HCT116 (cell line): Measurements from ENCODE around the gene EXOSC5. TPM values are rescaled to one million over a fixed set of nuclear protein-coding genes. Genes with fewer than 3 reads are reported as not detected.
A peak's percentile ranks its signal among the peaks of the same experiment; 100 is the strongest.

ENCODE experiments used
- ATAC-seq: fragments of 200-7000 bp; cut with Tn5 transposase; 2 replicates; pipeline ENCODE4 v1.9.1; 2020; ENCODE audit warnings: mild to moderate bottlenecking, moderate library complexity
- BruUV-seq: library from RNA; stranded (reverse); fragments of 400-500 nt; replicated peaks from 2 replicates; lab custom pipeline; 2021; lab: Mats Ljungman, UMichigan
- CTCF ChIA-PET: fragments of 300-600 bp; sonication (Branson Sonifier 250); formaldehyde crosslinking; loops from one replicate; lab custom pipeline; 2021; ENCODE audit warnings: antibody characterized with exemption; lab: Charles Lee
- POLR2A ChIA-PET: fragments of 300-600, 350-600 bp; sonication (Branson Sonifier 250); formaldehyde crosslinking; loops from one replicate; lab custom pipeline; 2021; ENCODE audit warnings: antibody characterized with exemption; lab: Charles Lee
- RAD21 ChIA-PET, 2 experiments: fragments of 300-600 bp; sonication (Branson Sonifier 250); formaldehyde crosslinking; loops; one replicate each; lab custom pipeline; 2023; ENCODE audit warnings: low total read pairs in 2 of 2; ENCODE audit not compliant: uncharacterized antibody in 2 of 2, unreplicated experiment in 2 of 2, low non-redundant PET in 1 of 2; lab: Charles Lee
- DNase-seq: peaks from one replicate; pipeline ENCODE4 v3.0.0-alpha.2; 2010; ENCODE audit warnings: low read depth, low spot score
- H2AFZ ChIP-seq: fragments of 200-600 bp; shearing (Covaris generic), sonication (generic); 2 replicates; pipeline ENCODE4 v1.6.1; 2017; ENCODE audit warnings: low read depth, mixed run types, mixed read lengths, antibody characterized with exemption, low read length; ENCODE audit not compliant: poor library complexity, severe bottlenecking
- H3K27ac ChIP-seq: 2 replicates; pipeline ENCODE4 v1.5.1; 2012; ENCODE audit warnings: low read depth, low read length
- H3K27me3 ChIP-seq: fragments of 200-600 bp; sonication (generic); 2 replicates; pipeline ENCODE4 v1.6.1; 2016; ENCODE audit warnings: mixed run types, low read length, mixed read lengths; ENCODE audit not compliant: insufficient read depth
- H3K36me3 ChIP-seq, 2 experiments: fragments of 200-500 bp in 1 of 2; fragments of 200-600 bp in 1 of 2; sonication (Bioruptor generic) in 1 of 2; sonication (generic) in 1 of 2; 2 replicates each; pipeline versions ENCODE4 v1.5.1 to v1.6.1; 2014 to 2016; ENCODE audit warnings: low read length in 2 of 2, inconsistent platforms in 1 of 2, mixed read lengths in 1 of 2, mixed run types in 1 of 2; ENCODE audit not compliant: insufficient read depth in 2 of 2, control insufficient read depth in 1 of 2
- H3K4me1 ChIP-seq, 2 experiments: fragments of 200-600 bp in 1 of 2; sonication (generic) in 1 of 2; 2 replicates each; pipeline versions ENCODE4 v1.5.1 to v1.6.1; 2012 to 2017; ENCODE audit warnings: low read length in 2 of 2, inconsistent platforms in 1 of 2, mild to moderate bottlenecking in 1 of 2, mixed read lengths in 1 of 2, mixed run types in 1 of 2, moderate library complexity in 1 of 2; ENCODE audit not compliant: insufficient read depth in 2 of 2, control insufficient read depth in 1 of 2
- H3K4me2 ChIP-seq: fragments of 200-600 bp; sonication (generic); 2 replicates; pipeline ENCODE4 v1.6.1; 2017; ENCODE audit warnings: mixed run types, low read length, mixed read lengths
- H3K4me3 ChIP-seq, 2 experiments: fragments of 200-600 bp in 1 of 2; sonication (generic) in 1 of 2; replicated peaks in 1 of 2; 2 replicates each; pipeline ENCODE4 v1.5.1; 2011 to 2016; ENCODE audit warnings: low read length in 2 of 2, control low read depth in 1 of 2, low read depth in 1 of 2, mild to moderate bottlenecking in 1 of 2, mixed read lengths in 1 of 2, mixed run types in 1 of 2
- H3K79me2 ChIP-seq: fragments of 200-600 bp; sonication (generic); 2 replicates; pipeline ENCODE4 v1.6.1; 2017; ENCODE audit warnings: mild to moderate bottlenecking, mixed run types, low read length, moderate library complexity, mixed read lengths; ENCODE audit not compliant: insufficient read depth
- H3K9ac ChIP-seq: fragments of 200-600 bp; sonication (generic); 2 replicates; pipeline ENCODE4 v1.6.1; 2016; ENCODE audit warnings: low read length, mixed read lengths
- H3K9me2 ChIP-seq: fragments of 200-600 bp; sonication (generic), shearing (Covaris generic); 2 replicates; pipeline ENCODE4 v1.6.1; 2017; ENCODE audit warnings: mixed run types, mild to moderate bottlenecking, moderate library complexity; ENCODE audit not compliant: insufficient read depth
- H3K9me3 ChIP-seq, 2 experiments: fragments of 200-500 bp in 1 of 2; fragments of 200-600 bp in 1 of 2; sonication (Bioruptor generic) in 1 of 2; sonication (generic) in 1 of 2; 2 replicates each; pipeline ENCODE4 v1.6.1; 2014 to 2017; ENCODE audit warnings: low read length in 2 of 2, mixed read lengths in 2 of 2, inconsistent platforms in 1 of 2, low read depth in 1 of 2, mild to moderate bottlenecking in 1 of 2, mixed run types in 1 of 2, moderate library complexity in 1 of 2; ENCODE audit not compliant: control insufficient read depth in 1 of 2, insufficient read depth in 1 of 2
- H4K20me1 ChIP-seq: fragments of 200-600 bp; sonication (generic), shearing (Covaris generic); 2 replicates; pipeline ENCODE4 v1.6.1; 2017; ENCODE audit warnings: mixed run types, mild to moderate bottlenecking, moderate library complexity; ENCODE audit not compliant: insufficient read depth
- CTCF ChIP-seq, 3 experiments: fragments of 200-600 bp in 1 of 3; sonication (generic) in 1 of 3; IDR thresholded peaks in 2 of 3; conservative IDR thresholded peaks in 1 of 3; 2 replicates each; pipeline ENCODE4 v1.5.1; 2012 to 2017; ENCODE audit warnings: low read depth in 2 of 3, low read length in 2 of 3, antibody characterized with exemption in 1 of 3, borderline replicate concordance in 1 of 3, control low read depth in 1 of 3, mild to moderate bottlenecking in 1 of 3, mixed read lengths in 1 of 3, mixed run types in 1 of 3, moderate library complexity in 1 of 3; ENCODE audit not compliant: insufficient read depth in 1 of 3
- MAX ChIP-seq: IDR thresholded peaks from 2 replicates; pipeline ENCODE4 v1.6.1; 2012
- POLR2AphosphoS5 ChIP-seq: IDR thresholded peaks from 2 replicates; pipeline ENCODE4 v1.6.1; 2011; ENCODE audit warnings: mild to moderate bottlenecking, low read depth, low read length, moderate library complexity
- RAD21 ChIP-seq: IDR thresholded peaks from 2 replicates; pipeline ENCODE4 v1.6.1; 2012; ENCODE audit warnings: low read depth, mild to moderate bottlenecking
- SIN3A ChIP-seq: IDR thresholded peaks from 2 replicates; pipeline ENCODE4 v1.6.1; 2012; ENCODE audit warnings: low read depth
- TCF7L2 ChIP-seq: IDR thresholded peaks from 2 replicates; pipeline ENCODE4 v1.7.0; 2011; ENCODE audit warnings: borderline replicate concordance, inconsistent platforms; ENCODE audit not compliant: insufficient read depth, insufficient read length; ENCODE audit errors: extremely low read depth
- ZBTB33 ChIP-seq: IDR thresholded peaks from 2 replicates; pipeline ENCODE4 v1.6.1; 2011; ENCODE audit warnings: mild to moderate bottlenecking, low read length, moderate library complexity; ENCODE audit not compliant: insufficient replicate concordance; ENCODE audit errors: extremely low read depth
- ZFX ChIP-seq: fragments of 450-650 bp; IDR thresholded peaks from 2 replicates; pipeline ENCODE4 v1.6.1; 2017
- intact Hi-C: fragments of 100-400 bp; cut with micrococcal nuclease; formaldehyde crosslinking; loops from 2 replicates; pipeline ENCODE4 v1.10.0; 2022
- total RNA-seq: library from RNA; stranded (reverse); gene quantifications from one replicate; pipeline ENCODE4 v1.2.1, GENCODE V29; 2021; ENCODE audit not compliant: unreplicated experiment

EXOSC5 gene
- total RNA-seq, 1 experiment from 2014 or later: 57.5 TPM

- TF ChIP-seq CTCF (IDR thresholded peaks at IDR 0.05 in 2 of 3, conservative IDR thresholded peaks at IDR 0.05 in 1 of 3; ENCODE audit: borderline replicate concordance in 1 of 3, insufficient read depth in 1 of 3, low read depth in 2 of 3, low read length in 2 of 3): peak; percentile 56 to 88 (median 81); a peak in 5 of 6 replicates
- 0 out of 2 replicates have a peak, but pooled peaks have one; percentile 17 for TF ChIP-seq SIN3A
- peak; percentile 34; the same call in 1 of the 2 replicates for TF ChIP-seq POLR2AphosphoS5
- TF ChIP-seq TCF7L2: peak; percentile 37
Measured at GRCh38 chr19:41353466-41354342, 43.5 kb downstream of the EXOSC5 start, which contains the start of gene TGFB1 (continued).

GRCh38 chr19:41352609-41353465, 44.3 kb downstream of the EXOSC5 start:
- H3K9me3 ChIP-seq: no peaks in the 10 kb centered on the region
- TF ChIP-seq ZFX: no peak
- TF ChIP-seq RAD21: peak; percentile 41; the same call in 1 of the 2 replicates
- TF ChIP-seq ZBTB33: no peak
- TF ChIP-seq CTCF (IDR thresholded peaks at IDR 0.05 in 2 of 3, conservative IDR thresholded peaks at IDR 0.05 in 1 of 3; ENCODE audit: borderline replicate concordance in 1 of 3, insufficient read depth in 1 of 3, low read depth in 2 of 3, low read length in 2 of 3): peak; percentile 26 to 55 (median 48); a peak in 4 of 6 replicates
- TF ChIP-seq TCF7L2: peak; percentile 0
- TF ChIP-seq MAX: peak; percentile 51; the same call in 1 of the 2 replicates
- H3K4me2 ChIP-seq: peak overlapping the region; percentile 95
- ChIA-PET POLR2A (interaction anchor here (0.6 to 2.1 kb wide), 3 partner anchors 11 to 532 kb away, joined by 3 to 13 read pairs (median 3); partner anchors contain the start of gene B9D2), CTCF (interaction anchor here (1.0 to 5.6 kb wide), 3 partner anchors 12 to 223 kb away, joined by 3 to 54 read pairs (median 3); partner anchors contain the start of genes B9D2 and CEACAM21), RAD21 (interaction anchor here in 1 of 2 experiments (0.7 to 1.2 kb wide), 2 partner anchors 11 to 199 kb away, joined by 4 to 9 read pairs; partner anchors contain the start of gene B9D2)
- no peak overlapping the region for H2AFZ ChIP-seq
- peak; percentile 33 for ATAC-seq
- peak overlapping the region; percentile 89 for H3K27ac ChIP-seq
- peak overlapping the region; percentile 83 for H3K9ac ChIP-seq
- H3K4me3 ChIP-seq: peak overlapping the region; percentile 79 to 87
- no peaks in the 10 kb centered on the region for H3K27me3 ChIP-seq
- no peaks in the 10 kb centered on the region for H3K9me2 ChIP-seq
- DNase-seq: no peak
- BruUV-seq: TSS peak; percentile 56
- peaks cover 42% of the 10 kb centered on the region for H3K79me2 ChIP-seq
- H3K4me1 ChIP-seq: peaks cover 11 to 29% of the 10 kb centered on the region in 2 experiments; a peak in 3 of 4 replicates
- peaks cover 0 to 4% of the 10 kb centered on the region in 2 experiments; a peak in 1 of 4 replicates for H3K36me3 ChIP-seq
- no peaks in the 10 kb centered on the region for H4K20me1 ChIP-seq
- intact Hi-C loops: no loop called here
